Measurements from ENCODE around the gene DIPK2A. TPM values are rescaled to one million over a fixed set of nuclear protein-coding genes. Genes with fewer than 3 reads are reported as not detected.

DIPK2A gene
- total and polyA plus RNA-seq, 2 of the 13 experiments (the other 11 are each of a cell fraction or from before 2014, with no cell fraction given) = 5.8 to 8.0 TPM

- TF ChIP-seq, protein P1, sequence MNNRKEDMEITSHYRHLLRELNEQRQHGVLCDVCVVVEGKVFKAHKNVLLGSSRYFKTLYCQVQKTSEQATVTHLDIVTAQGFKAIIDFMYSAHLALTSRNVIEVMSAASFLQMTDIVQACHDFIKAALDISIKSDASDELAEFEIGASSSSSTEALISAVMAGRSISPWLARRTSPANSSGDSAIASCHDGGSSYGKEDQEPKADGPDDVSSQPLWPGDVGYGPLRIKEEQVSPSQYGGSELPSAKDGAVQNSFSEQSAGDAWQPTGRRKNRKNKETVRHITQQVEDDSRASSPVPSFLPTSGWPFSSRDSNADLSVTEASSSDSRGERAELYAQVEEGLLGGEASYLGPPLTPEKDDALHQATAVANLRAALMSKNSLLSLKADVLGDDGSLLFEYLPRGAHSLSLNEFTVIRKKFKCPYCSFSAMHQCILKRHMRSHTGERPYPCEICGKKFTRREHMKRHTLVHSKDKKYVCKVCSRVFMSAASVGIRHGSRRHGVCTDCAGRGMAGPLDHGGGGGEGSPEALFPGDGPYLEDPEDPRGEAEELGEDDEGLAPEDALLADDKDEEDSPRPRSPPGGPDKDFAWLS (CRISPR knock-in tag; IDR thresholded peaks at IDR 0.05; ENCODE audit: borderline replicate concordance) = no peak
- TF ChIP-seq ZNF414 (CRISPR knock-in tag; IDR thresholded peaks at IDR 0.05) = 0 out of 2 replicates have a peak, but pooled peaks have one; percentile 5
- no peak for TF ChIP-seq MTA3 (CRISPR knock-in tag; IDR thresholded peaks at IDR 0.05)
- peak; percentile 59; the same call in 1 of the 2 replicates for TF ChIP-seq FOXJ3 (CRISPR knock-in tag; IDR thresholded peaks at IDR 0.05; ENCODE audit: borderline replicate concordance)
- TF ChIP-seq, protein P2, sequence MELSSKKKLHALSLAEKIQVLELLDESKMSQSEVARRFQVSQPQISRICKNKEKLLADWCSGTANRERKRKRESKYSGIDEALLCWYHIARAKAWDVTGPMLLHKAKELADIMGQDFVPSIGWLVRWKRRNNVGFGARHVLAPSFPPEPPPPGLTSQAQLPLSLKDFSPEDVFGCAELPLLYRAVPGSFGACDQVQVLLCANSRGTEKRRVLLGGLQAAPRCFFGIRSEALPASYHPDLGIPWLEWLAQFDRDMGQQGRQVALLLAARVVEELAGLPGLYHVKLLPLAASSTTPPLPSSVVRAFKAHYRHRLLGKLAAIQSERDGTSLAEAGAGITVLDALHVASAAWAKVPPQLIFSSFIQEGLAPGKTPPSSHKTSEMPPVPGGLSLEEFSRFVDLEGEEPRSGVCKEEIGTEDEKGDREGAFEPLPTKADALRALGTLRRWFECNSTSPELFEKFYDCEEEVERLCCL (CRISPR knock-in tag; IDR thresholded peaks at IDR 0.05; ENCODE audit: borderline replicate concordance) = no peak
- TF ChIP-seq ZNF180 (CRISPR knock-in tag; IDR thresholded peaks at IDR 0.05; ENCODE audit: borderline replicate concordance, low read depth) = no peak
- peak; percentile 75 for TF ChIP-seq GATAD2A (CRISPR knock-in tag; IDR thresholded peaks at IDR 0.05)
- TF ChIP-seq, protein P3, sequence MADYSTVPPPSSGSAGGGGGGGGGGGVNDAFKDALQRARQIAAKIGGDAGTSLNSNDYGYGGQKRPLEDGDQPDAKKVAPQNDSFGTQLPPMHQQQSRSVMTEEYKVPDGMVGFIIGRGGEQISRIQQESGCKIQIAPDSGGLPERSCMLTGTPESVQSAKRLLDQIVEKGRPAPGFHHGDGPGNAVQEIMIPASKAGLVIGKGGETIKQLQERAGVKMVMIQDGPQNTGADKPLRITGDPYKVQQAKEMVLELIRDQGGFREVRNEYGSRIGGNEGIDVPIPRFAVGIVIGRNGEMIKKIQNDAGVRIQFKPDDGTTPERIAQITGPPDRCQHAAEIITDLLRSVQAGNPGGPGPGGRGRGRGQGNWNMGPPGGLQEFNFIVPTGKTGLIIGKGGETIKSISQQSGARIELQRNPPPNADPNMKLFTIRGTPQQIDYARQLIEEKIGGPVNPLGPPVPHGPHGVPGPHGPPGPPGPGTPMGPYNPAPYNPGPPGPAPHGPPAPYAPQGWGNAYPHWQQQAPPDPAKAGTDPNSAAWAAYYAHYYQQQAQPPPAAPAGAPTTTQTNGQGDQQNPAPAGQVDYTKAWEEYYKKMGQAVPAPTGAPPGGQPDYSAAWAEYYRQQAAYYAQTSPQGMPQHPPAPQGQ (CRISPR knock-in tag; IDR thresholded peaks at IDR 0.05; ENCODE audit: borderline replicate concordance) = no peak
- TF ChIP-seq KLF9 (CRISPR knock-in tag; IDR thresholded peaks at IDR 0.05; ENCODE audit: low read depth) = no peak
- no peak for TF ChIP-seq SP140L (CRISPR knock-in tag; IDR thresholded peaks at IDR 0.05; ENCODE audit: borderline replicate concordance)
- no peak for TF ChIP-seq ZNF552 (CRISPR knock-in tag; IDR thresholded peaks at IDR 0.05; ENCODE audit: borderline replicate concordance)
- TF ChIP-seq JARID2 (CRISPR knock-in tag; IDR thresholded peaks at IDR 0.05; ENCODE audit: insufficient replicate concordance) = no peak
- TF ChIP-seq SAP130 (CRISPR knock-in tag; IDR thresholded peaks at IDR 0.05; ENCODE audit: low read depth) = peak; percentile 71
- TF ChIP-seq, protein P4, sequence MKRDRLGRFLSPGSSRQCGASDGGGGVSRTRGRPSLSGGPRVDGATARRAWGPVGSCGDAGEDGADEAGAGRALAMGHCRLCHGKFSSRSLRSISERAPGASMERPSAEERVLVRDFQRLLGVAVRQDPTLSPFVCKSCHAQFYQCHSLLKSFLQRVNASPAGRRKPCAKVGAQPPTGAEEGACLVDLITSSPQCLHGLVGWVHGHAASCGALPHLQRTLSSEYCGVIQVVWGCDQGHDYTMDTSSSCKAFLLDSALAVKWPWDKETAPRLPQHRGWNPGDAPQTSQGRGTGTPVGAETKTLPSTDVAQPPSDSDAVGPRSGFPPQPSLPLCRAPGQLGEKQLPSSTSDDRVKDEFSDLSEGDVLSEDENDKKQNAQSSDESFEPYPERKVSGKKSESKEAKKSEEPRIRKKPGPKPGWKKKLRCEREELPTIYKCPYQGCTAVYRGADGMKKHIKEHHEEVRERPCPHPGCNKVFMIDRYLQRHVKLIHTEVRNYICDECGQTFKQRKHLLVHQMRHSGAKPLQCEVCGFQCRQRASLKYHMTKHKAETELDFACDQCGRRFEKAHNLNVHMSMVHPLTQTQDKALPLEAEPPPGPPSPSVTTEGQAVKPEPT (CRISPR knock-in tag; IDR thresholded peaks at IDR 0.05; ENCODE audit: low read depth) = no peak
- TF ChIP-seq ZNF766 (CRISPR knock-in tag; IDR thresholded peaks at IDR 0.05; ENCODE audit: borderline replicate concordance) = no peak
- TF ChIP-seq ZNF670 (CRISPR knock-in tag; IDR thresholded peaks at IDR 0.05; ENCODE audit: borderline replicate concordance) = no peak
- TF ChIP-seq ZSCAN29 (CRISPR knock-in tag; conservative IDR thresholded peaks at IDR 0.05) = no peak
- TF ChIP-seq ZNF788 (CRISPR knock-in tag; IDR thresholded peaks at IDR 0.05; ENCODE audit: borderline replicate concordance) = no peak
- TF ChIP-seq LCORL (IDR thresholded peaks at IDR 0.05) = no peak
- peak; percentile 65 for TF ChIP-seq LCORL (CRISPR knock-in tag; IDR thresholded peaks at IDR 0.05)
These were observed 1.8 kb downstream of the DIPK2A start (continued) for GRCh38 chr3:143973259-143974021.

All from HepG2 (cell line).